ENCODE data around the gene ZNF524. TPM values are rescaled to one million over a fixed set of nuclear protein-coding genes. Genes with fewer than 3 reads are reported as not detected.

Gene ZNF524
- total RNA-seq, 1 donor from 2014 or later, result 29.8 TPM

DNA sequence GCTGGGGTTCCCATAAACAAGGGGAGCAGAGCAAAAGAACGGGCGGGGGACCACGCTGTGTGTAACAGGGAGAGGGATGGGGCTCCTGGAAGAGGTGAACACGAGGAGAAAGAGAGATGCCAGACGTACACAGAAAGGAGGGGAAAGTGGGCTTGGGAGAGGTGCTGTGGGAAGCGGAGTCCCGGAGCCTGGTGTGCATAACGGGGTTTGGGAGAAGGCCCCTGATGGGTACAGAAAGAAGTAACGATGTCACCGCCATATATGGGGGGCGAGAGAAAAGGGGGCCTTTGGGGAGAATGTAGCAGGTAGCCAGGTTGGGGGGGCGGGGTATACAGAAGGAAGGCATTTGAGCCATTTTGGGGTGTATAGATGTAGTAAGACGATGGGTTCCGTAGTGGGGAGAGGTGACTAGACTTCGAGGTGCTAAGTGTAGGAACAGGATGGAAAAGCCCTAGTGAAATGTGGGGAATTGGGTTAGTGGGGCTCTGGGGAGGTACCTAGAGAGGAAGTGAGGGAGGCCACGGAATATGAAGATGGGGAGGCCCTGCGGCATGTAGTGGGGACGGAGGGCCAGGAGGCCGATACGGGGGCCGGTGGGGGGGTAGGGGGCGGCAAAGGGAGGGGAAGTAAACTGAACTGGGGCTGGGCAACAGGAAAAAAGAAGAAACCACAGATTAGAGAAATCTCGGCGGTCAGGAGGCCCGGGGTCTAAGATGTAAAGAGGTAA is 41.5 kb downstream of the ZNF524 start:
- DNase-seq (ENCODE audit: low read depth), result peak; percentile 34

DNA sequence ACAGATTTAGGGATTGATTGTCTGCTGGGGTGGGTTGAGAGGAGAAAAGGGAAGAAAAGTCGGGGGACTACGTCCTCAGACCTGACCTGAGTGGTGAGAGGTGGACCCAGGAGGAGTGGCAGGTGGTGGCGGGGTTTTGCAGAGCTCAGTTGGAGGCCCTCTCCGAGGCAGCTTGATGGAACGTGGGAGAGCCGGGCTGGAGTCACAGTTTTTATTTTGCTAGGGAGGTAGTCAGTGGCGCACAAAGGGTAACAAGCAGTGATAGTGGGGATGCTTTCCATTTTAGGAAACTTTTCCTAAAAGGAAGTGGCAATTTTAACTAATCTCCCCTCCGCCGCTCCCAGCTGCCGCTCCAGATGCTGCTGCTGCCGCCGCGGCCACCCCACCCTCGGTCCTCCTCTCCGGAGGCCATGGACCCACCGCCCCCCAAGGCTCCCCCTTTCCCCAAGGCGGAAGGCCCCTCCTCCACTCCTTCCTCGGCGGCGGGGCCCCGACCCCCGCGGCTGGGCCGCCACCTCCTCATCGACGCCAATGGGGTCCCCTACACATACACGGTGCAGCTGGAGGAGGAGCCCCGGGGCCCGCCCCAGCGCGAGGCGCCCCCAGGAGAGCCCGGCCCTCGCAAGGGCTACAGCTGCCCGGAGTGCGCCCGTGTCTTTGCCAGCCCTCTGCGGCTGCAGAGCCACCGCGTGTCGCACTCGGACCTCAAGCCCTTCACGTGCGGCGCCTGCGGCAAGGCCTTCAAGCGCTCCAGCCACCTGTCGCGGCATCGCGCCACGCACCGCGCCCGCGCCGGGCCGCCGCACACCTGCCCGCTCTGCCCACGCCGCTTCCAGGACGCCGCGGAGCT is 42.3 kb downstream of the ZNF524 start:
- peak; percentile 32 for DNase-seq (ENCODE audit: low read depth)

DNA sequence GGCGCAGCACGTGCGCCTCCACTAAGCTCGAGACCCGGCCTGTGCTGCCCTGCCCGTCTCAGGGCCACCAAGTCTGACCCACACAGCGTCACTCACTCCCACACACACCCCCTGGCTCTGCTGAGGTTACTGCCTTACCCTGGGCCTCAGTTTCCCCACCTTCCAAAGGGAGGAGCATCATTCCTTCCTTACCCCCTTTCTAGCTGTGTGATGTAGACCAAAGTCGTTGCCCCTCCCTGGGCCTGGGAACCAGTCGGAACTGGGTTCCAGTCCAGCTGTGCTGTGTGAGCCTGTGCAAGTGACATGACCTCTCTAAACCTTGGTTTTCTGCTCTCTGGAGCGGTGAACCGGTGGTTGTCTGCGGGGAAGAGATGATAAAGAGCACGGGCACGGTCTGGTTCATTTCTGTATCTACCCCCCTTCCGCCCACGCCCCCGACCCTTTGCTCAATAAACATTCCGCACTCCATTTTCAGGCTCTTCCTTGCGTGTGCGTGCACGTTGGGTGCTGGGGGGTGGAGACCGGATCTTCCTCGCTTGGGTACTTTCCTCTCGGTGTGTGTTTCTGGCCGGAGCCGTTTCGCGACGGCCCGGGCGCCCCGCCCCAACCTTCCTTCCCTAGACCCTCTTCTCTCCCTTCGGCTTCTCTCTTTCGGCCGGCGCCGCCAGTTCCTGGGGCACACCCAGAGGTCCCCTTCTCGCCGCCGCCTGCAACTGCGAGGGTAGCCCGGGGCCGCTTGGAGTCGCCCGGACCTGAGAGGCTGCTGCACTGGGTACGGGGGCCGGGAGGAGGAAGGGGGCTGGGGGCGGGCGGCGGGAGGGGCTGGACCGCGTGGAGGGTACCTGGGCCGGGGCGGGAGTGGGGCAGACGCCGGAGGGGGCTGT is 43.2 kb downstream of the ZNF524 start, which contains the start of gene ZNF581:
Gene ZNF581, plus strand, starts transcription at position 647 of the 884 bp plus-strand sequence. CDS start 923 bp downstream, outside the sequence.
- peak; percentile 79 for DNase-seq (ENCODE audit: low read depth)

DNA sequence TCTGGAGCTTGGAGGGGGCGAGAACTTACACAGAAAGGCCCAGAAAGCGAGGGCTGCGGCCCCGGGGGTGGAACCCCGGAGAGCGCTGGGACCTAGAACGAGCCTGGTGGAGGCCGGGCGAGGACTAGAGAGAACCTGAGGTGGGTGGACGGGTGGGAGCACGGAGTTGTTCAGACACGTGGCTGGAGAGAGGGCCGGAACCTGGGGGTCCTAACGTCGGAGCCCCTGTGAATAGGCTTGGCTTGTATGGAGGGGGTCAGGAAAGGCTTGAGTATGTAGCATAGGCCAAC is 43.7 kb downstream of the ZNF524 start:
- DNase-seq (ENCODE audit: low read depth), result no peak

DNA sequence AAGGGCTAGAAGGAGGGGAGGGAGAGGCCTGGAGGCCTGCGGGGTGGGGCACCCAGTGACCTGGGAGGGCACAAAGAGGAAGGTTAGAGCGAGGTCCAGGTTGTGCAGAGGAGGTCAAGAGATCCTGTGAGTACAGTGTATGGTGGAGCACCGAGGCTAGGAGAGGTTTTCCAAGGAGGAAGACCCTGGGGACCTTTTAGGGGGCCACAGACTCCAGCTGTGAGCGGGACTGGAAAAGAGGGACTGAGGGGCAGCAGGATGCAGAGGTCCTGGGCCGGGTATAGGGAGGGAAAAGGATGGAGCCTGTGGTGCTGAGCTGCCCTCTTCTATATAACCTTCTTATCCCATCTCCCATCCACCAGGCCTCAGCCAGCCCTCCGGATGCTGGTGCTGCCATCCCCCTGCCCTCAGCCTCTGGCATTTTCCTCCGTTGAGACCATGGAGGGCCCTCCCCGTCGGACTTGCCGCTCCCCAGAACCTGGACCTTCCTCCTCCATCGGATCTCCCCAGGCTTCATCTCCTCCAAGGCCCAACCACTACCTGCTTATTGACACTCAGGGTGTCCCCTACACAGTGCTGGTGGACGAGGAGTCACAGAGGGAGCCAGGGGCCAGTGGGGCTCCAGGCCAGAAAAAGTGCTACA is 44.2 kb downstream of the ZNF524 start:
- no peak for DNase-seq (ENCODE audit: low read depth)

DNA sequence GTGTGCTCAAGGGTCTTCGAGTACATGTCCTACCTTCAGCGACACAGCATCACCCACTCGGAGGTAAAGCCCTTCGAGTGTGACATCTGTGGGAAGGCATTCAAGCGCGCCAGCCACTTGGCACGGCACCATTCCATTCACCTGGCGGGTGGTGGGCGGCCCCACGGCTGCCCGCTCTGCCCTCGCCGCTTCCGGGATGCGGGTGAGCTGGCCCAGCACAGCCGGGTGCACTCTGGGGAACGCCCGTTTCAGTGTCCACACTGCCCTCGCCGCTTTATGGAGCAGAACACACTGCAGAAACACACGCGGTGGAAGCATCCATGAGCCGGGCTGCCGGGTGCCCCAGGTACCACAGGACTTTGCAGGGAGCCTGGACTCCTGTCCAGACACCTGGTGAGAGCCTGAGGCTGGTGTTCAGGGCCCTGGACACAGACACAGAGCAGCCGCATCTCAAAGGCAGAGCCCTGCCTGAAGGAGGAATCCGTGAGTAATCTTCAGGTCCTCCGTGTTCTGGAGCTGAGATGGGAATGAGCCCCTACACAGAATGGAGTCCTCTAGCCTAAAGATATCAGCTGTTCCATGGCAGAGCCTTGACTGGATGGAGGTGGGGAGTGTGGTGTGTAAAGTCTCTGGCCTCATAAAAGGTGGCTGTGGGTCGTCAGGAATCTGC is 44.9 kb downstream of the ZNF524 start:
- DNase-seq (ENCODE audit: low read depth), result no peak

DNA sequence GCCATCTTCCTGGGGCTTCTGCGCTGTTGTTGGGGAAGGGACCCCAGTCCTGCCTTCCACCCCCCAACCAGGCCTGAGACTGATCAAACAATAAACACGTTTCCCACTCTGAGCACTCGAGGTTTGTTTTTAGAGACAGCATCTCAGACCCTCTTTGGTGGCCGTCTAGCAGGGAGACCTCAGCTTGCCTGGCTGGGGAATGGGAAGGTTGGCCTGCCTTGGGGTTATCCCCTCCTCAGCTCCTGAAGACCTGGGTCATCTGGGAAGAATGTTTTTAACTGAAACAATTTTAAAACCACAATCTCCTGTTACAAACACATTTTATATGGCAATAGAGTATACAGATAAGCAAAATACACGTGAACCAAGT is 45.4 kb downstream of the ZNF524 start:
- DNase-seq (ENCODE audit: low read depth), result no peak

DNA sequence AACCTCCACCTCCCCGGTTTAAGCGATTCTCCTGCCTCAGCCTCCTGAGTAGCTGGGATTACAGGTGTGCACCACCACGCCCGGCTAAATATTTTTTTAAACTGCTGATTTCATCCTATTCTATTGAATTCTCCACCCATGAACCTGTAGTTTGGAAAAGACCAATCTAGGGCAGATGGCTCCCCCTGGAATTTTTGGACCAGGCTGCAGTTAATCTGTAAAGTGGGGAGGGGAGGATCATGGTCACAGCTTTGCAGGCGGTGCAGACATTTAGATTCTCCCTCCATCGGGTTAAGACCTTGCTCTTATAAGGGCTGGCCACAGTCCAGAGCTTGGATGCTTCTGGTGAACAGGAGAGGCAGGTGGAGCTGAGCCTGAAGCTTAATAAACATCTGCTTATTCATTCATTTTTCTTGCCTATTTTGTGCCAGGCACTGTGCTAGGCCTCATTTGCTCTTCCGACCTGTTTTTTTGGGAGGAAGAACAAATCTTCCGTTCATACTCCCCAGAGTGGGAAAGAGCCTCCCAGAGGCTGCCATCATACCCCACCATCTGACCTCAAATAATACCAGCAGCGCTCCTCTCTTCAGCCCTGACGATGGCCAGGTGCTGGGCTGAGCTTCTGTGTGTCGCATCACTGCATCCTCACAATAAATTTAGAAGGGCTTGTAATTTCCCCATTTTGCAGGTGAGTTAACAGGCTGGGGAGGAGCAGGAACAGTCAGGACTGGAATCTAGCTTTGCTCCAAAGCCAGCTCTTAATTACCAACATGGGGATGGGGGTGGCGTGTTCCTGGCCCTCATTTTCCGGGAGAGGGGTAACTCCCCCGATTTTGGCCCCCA is 47.0 kb downstream of the ZNF524 start:
- DNase-seq (ENCODE audit: low read depth), result no peak

DNA sequence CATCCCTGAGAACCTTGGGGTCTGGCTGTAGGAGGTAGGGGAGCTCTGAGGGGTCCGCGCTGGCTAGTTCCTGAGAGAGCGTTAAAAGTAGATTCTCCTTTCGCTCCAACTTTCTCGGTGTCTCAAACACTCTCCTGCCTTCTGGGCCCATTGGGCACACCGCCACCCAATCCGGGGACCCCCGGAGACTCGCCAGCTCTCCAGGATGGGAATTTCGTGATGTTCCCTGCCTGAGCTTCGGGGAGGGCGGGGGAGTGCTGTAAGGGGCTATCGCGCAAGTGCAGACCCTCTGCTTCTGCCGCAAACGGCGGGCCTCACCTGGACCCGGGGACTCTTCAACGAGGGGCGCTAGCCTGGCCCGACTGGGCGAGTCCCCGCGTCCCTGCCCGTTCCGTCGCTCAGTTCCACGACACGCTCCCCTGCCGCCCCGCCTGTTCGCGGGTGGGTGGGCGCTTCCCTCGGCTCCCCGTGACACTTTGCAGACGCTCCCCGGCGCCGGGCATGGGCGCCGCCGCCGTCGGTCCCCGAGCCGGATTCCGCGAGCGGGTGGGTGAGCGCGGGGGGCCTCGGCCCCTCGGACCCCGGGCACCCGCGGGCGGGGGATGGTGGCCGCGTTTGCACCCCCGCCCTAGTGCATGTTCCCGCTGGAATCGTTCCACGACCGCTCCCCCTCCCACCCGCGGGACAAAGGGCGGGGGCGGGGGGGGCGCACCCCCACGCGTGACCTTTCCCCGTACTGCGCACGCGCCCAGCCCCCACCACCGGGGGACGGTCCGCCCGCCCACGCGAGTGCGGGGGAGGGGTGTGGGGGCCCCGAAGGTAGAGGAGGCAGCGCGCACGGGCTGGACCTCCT is 47.9 kb downstream of the ZNF524 start, which contains the start of gene CCDC106:
Gene CCDC106, plus strand, starts transcription at position 481 of the 853 bp plus-strand sequence. CDS start 835 bp downstream, outside the sequence.
- DNase-seq (ENCODE audit: low read depth), result peak; percentile 83

DNA sequence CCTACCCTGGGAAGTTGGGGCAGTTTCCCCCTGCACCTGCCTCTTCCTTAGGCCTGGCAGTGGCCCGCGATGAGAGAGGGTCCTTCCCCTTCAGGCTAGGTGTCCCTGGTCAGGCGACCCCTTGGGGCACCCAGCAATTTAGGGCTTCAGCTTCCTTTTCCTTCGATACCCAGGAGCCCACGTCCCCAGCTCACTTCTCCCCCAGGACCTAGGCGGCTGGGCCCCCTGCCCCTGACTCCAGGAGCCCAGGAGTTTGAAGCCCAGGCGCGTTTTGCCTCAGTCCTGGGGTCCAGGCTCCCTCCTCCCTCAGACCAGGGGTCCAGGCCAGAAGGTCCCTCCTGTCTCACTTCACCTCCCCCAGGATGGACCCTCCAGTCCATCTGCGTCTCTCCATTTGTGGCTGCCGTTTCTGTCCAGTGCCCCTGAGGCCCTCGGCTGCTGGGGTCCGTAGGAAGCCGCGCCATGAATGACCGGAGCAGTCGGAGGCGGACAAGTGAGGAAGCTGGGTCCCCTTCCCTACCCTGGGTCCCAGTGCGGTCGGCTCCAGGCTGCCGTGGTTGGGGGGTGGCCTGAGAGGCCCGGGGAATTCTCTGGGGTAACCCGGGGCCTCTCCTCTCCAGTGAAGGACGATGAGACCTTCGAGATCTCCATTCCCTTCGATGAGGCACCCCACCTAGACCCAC is 48.6 kb downstream of the ZNF524 start:
- no peak for DNase-seq (ENCODE audit: low read depth)

DNA sequence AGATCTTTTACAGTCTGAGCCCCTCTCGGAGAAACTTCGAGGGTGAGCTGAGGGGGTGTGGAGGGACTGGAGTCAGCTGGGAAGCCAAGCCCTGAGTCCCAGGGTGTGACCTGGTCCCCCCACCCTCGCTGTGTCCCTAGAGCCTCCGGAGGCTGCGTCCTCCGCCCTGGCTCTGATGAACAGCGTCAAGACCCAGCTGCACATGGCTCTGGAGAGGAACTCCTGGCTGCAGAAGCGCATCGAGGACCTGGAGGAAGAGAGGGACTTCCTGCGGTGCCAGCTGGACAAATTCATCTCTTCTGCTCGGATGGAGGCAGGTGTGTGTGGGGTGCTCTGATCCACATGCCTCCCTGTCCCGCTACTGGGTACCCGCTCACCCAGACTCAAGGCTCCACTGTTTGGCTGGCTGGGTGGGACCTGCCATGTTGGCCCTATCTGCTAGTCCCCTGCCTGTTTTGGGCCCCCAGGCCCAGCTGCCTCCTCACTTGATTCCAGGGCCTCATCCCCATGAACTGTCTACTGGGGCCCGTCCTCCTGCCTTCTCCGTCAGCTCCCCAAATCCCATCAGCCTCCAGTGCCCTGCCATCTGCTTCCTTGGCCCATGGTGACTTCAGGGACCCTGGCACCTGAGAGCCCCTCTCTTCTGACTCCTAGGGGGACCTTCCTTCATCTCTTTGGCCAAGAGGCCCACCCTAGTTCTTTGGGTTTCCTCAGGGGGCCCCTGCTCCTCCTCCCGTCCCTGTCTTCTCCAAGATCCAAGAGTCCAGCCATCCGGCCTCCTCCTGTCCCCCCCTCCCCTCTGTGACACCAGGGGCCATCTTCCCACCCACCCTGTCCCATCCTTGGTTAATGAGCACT is 49.4 kb downstream of the ZNF524 start:
- no peak for DNase-seq (ENCODE audit: low read depth)

DNA sequence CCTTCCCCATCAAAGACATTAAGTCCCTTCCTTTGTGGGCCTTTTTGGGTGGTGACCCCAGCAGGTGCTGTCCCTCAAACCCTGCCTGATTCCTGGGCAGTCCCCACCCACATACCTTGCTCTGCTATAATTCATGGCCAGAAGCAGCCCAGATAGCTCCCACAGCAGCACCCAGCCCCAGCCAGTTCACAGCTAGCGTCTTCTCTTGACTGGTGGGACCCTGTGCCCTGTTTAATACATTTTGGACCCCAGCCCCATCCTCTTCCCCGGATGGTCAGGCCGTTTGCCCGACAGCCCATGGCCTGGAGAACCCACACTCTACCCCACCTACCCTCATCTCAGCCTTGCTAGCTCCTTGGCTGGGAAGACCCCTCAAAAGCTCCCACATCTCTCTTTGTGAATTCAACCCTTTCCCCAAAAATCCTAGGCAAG is 50.1 kb downstream of the ZNF524 start:
- no peak for DNase-seq (ENCODE audit: low read depth)

DNA sequence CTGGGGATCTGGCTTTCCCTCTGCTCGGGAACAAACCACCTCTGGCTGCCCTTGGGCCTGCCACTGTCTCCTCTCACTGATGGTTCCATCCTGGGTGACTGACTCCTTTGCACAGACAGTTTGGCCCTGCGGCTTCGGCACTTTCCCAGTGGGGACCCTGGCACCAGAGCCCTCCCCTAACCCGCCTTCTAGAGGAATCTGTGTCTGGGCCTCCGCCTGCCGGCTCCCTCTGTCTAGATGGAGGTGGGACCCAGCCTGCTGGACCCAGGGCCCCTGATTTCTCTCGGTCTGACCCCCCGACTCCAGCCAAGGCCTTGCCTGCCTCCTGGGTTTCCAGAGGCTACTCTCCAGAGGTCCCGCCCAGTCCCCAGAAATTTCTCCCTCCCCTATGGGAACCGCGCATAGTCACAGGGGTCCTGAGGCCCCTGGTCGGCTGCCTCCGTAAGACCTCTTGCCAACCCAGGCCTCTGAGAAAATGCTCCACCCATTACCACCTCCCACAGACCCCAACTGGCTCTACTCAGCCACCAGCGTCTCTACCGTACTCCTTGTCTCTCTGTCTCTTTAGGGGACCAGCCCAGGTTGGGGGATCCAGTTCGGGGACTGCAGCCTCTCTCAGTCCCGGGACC is 50.6 kb downstream of the ZNF524 start:
- no peak for DNase-seq (ENCODE audit: low read depth)

DNA sequence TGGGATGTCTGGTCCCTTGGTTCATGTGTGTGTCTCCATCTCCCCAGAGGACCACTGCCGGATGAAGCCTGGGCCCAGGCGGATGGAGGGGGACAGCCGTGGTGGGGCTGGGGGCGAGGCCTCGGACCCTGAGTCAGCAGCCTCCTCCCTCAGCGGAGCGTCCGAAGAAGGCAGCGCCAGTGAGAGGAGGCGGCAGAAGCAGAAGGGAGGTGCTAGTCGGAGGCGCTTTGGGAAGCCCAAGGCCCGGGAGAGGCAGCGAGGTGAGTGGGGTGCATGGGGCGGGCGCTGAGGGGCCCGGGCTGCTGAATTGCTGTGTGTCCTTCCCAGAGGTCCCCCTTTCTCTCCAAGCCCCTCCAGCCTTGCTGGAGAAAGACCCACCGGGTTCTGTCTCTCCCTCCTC is 51.1 kb downstream of the ZNF524 start:
- no peak for DNase-seq (ENCODE audit: low read depth)

DNA sequence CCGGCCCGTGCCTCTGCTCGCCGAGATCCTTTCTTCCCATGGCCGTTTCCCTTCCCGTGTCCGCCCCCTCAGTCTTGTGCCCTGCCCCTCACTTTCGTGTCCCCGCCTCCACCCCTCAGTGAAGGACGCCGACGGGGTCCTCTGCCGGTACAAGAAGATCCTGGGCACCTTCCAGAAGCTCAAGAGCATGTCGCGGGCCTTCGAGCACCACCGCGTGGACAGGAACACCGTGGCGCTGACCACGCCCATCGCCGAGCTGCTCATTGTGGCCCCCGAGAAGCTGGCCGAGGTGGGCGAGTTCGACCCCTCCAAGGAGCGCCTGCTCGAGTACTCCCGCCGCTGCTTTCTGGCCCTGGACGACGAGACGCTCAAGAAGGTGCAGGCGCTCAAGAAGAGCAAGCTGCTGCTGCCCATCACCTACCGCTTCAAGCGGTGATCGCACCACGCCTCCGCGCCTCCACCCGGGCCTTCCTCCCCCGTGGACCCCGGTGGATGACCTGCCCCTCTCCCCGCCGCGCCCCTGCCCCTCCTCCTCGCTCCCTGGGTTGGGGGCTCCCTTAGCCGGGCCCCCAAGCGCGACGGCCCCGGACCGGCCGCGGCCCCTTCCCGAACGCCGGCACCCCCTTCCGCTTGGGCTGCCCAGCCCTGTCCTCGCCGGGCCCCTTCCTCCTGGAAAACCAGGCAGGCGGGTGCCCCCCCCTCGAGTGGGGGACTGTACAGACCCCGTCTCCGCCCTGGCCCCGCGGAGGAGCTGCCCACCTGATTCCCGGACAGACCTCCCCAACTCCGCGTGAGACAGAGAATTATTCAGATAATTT is 52.4 kb downstream of the ZNF524 start:
- no peak for DNase-seq (ENCODE audit: low read depth)
